ENCODE measurements around the gene SLA2.

DNA sequence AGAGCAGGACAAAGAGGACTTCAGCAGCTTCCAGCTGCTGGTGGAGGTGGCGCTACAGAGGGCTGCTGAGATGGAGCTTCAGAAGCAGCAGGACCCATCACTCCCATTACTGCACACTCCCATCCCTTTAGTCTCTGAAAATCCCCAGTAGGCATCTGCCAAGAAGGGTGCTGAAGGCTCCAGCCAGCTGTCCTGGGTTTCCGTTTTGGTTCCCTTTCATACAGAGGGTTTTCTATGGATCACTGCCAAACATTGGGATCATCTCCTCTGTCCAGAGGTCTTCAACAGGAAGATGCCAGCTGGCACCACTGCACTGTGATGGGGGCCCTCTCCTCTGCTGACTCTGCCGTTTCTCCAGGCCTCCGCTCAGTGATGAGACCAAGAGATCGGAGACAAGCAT lies 54.7 kb downstream of the SLA2 start:
- TF ChIP-seq, protein P1, sequence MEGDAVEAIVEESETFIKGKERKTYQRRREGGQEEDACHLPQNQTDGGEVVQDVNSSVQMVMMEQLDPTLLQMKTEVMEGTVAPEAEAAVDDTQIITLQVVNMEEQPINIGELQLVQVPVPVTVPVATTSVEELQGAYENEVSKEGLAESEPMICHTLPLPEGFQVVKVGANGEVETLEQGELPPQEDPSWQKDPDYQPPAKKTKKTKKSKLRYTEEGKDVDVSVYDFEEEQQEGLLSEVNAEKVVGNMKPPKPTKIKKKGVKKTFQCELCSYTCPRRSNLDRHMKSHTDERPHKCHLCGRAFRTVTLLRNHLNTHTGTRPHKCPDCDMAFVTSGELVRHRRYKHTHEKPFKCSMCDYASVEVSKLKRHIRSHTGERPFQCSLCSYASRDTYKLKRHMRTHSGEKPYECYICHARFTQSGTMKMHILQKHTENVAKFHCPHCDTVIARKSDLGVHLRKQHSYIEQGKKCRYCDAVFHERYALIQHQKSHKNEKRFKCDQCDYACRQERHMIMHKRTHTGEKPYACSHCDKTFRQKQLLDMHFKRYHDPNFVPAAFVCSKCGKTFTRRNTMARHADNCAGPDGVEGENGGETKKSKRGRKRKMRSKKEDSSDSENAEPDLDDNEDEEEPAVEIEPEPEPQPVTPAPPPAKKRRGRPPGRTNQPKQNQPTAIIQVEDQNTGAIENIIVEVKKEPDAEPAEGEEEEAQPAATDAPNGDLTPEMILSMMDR (IDR thresholded peaks at IDR 0.05) = no peak
- no peak for TF ChIP-seq POLR2A (IDR thresholded peaks at IDR 0.05)
